Stomach (tissue), 4 donors: Measurements from ENCODE around the gene TRAK1.

Experiments
- CTCF ChIP-seq, 7 experiments: fragments of 450-650 bp in 4 of 7; fragments of 200-600 bp in 3 of 7; sonication (generic) in 3 of 7; IDR thresholded peaks; one replicate each; pipeline ENCODE4 v1.5.1; 2016 to 2019; ENCODE audit warnings: antibody characterized with exemption in 7 of 7, control low read depth in 2 of 7, mild to moderate bottlenecking in 1 of 7
- EP300 ChIP-seq: sonication (generic); formaldehyde crosslinking; IDR thresholded peaks from one replicate; pipeline ENCODE4 v1.6.1; 2017; ENCODE audit warnings: antibody characterized with exemption
- POLR2A ChIP-seq, 4 donors: fragments of 450-650 bp; IDR thresholded peaks; one replicate each; pipeline ENCODE4 v1.6.1; 2016; ENCODE audit warnings: antibody characterized with exemption in 4 of 4, control low read depth in 2 of 4, mild to moderate bottlenecking in 1 of 4, moderate library complexity in 1 of 4
- POLR2AphosphoS5 ChIP-seq, 3 donors: sonication (generic); formaldehyde crosslinking; IDR thresholded peaks; one replicate each; pipeline ENCODE4 v1.6.1; 2016; ENCODE audit warnings: antibody characterized with exemption in 3 of 3

- TF ChIP-seq CTCF (IDR thresholded peaks at IDR 0.05) (no peak), EP300 (no peak), POLR2AphosphoS5 (IDR thresholded peaks at IDR 0.05) (no peak), POLR2A (IDR thresholded peaks at IDR 0.05) (no peak)
These were observed 145.5 kb downstream of the TRAK1 start for GRCh38 chr3:42236611-42237010.
